Measurements from ENCODE around the gene HLA-G.

DNA sequence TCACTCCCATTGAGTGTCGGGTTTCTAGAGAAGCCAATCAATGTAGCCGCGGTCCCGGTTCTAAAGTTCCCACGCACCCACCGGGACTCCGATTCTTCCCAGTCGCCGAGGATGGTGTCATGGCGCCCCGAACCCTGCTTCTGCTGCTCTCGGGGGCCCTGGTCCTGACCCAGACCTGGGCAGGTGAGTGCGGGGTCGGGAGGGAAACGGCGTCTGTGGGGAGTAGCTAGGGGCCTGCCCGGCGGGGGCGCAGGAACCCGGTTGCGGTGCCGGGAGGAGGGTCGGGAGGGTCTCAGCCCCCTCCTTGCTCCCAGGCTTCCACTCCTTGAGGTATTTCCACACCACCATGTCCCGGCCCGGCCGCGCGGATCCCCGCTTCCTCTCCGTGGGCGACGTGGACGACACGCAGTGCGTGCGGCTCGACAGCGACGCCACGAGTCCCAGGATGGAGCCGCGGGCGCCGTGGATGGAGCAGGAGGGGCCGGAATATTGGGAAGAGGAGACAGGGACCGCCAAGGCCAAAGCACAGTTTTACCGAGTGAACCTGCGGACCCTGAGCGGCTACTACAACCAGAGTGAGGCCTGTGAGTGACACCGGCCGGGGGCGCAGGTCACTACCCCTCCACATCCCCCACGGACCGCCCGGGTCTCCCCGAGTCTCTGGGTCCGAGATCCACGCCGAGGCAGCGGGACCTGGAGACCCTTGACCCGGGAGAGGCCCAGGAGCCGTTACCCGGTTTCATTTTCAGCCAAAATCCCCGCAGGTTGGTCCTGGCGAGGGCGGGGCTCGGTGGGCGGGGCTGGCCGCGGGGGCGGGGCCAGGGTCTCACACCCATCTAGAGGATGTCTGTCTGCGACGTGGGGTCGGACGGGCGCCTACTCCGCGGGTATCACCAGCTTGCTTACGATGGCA lies 35.2 kb upstream of the HLA-G start:
- TF ChIP-seq, protein P1, sequence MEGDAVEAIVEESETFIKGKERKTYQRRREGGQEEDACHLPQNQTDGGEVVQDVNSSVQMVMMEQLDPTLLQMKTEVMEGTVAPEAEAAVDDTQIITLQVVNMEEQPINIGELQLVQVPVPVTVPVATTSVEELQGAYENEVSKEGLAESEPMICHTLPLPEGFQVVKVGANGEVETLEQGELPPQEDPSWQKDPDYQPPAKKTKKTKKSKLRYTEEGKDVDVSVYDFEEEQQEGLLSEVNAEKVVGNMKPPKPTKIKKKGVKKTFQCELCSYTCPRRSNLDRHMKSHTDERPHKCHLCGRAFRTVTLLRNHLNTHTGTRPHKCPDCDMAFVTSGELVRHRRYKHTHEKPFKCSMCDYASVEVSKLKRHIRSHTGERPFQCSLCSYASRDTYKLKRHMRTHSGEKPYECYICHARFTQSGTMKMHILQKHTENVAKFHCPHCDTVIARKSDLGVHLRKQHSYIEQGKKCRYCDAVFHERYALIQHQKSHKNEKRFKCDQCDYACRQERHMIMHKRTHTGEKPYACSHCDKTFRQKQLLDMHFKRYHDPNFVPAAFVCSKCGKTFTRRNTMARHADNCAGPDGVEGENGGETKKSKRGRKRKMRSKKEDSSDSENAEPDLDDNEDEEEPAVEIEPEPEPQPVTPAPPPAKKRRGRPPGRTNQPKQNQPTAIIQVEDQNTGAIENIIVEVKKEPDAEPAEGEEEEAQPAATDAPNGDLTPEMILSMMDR (IDR thresholded peaks at IDR 0.05) = peak; percentile 27 to 52 (median 31)
- TF ChIP-seq POLR2A (IDR thresholded peaks at IDR 0.05) = no peak

Measured in testis (tissue), 2 donors.